ENCODE measurements around the gene RASSF9.

DNA sequence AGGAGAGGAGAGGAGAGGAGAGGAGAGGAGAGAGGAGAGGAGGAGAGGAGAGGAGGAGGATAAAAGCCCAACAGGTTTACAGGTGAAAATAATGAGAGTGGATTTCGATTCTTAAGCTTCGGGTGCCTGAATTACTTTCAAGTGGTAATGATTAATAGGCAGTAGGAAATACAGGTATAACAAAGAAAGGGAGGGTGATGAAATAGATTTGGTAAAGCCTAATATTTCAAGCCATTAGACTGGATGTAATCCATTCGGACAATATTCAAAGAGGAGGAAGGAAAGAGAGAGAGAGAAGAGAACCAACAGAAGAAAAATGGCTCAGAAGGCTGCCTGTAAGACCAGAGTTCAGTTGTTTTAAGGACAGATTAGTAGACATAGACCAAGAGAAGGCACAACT is 76.6 kb downstream of the RASSF9 start:
- TF ChIP-seq, protein P1, sequence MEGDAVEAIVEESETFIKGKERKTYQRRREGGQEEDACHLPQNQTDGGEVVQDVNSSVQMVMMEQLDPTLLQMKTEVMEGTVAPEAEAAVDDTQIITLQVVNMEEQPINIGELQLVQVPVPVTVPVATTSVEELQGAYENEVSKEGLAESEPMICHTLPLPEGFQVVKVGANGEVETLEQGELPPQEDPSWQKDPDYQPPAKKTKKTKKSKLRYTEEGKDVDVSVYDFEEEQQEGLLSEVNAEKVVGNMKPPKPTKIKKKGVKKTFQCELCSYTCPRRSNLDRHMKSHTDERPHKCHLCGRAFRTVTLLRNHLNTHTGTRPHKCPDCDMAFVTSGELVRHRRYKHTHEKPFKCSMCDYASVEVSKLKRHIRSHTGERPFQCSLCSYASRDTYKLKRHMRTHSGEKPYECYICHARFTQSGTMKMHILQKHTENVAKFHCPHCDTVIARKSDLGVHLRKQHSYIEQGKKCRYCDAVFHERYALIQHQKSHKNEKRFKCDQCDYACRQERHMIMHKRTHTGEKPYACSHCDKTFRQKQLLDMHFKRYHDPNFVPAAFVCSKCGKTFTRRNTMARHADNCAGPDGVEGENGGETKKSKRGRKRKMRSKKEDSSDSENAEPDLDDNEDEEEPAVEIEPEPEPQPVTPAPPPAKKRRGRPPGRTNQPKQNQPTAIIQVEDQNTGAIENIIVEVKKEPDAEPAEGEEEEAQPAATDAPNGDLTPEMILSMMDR (IDR thresholded peaks at IDR 0.05) = no peak
- TF ChIP-seq POLR2A (IDR thresholded peaks at IDR 0.05) = no peak

Measured in right lobe of liver (tissue), 4 donors.